ENCODE measurements around the gene SNX10. TPM values are rescaled to one million over a fixed set of nuclear protein-coding genes. Genes with fewer than 3 reads are reported as not detected.
A peak's percentile ranks its signal among the peaks of the same experiment; 100 is the strongest.

SNX10 gene
- total RNA-seq, 2 donors from 2014 or later: 9.8 to 12.4 TPM

GRCh38 chr7:26393818-26394217, 102.2 kb downstream of the SNX10 start:
- no peak overlapping the region for H3K4me3 Mint-ChIP-seq
- H3K36me3 Mint-ChIP-seq (ENCODE audit: low read depth): peaks cover 3% of the 10 kb centered on the region
- H3K27me3 Mint-ChIP-seq: peaks cover 59% of the 10 kb centered on the region
- no peaks in the 10 kb centered on the region for H3K9me3 ChIP-seq (ENCODE audit: control insufficient read depth, low read length, poor library complexity, severe bottlenecking)
- peaks cover 5% of the 10 kb centered on the region for H3K4me1 Mint-ChIP-seq
- no peak overlapping the region for H3K27ac Mint-ChIP-seq
- DNase-seq (no peak), ATAC-seq (no peak)

- ATAC-seq (no peak), DNase-seq (no peak)
- Mint-ChIP-seq H3K27me3 (peaks cover 58% of the 10 kb centered on the region), H3K36me3 (ENCODE audit: low read depth) (peaks cover 3% of the 10 kb centered on the region), H3K4me1 (peaks cover 11% of the 10 kb centered on the region), H3K27ac (no peak overlapping the region), H3K4me3 (peak overlapping the region; percentile 84)
- no peaks in the 10 kb centered on the region for H3K9me3 ChIP-seq (ENCODE audit: control insufficient read depth, low read length, poor library complexity, severe bottlenecking)
These were observed 105.7 kb downstream of the SNX10 start for GRCh38 chr7:26397332-26397731.

- peak overlapping the region; percentile 84 for H3K4me3 Mint-ChIP-seq
- ATAC-seq (peak; percentile 20), DNase-seq (no peak)
- peaks cover 11% of the 10 kb centered on the region for H3K4me1 Mint-ChIP-seq
- H3K27ac Mint-ChIP-seq: no peak overlapping the region
- peaks cover 58% of the 10 kb centered on the region for H3K27me3 Mint-ChIP-seq
- no peaks in the 10 kb centered on the region for H3K9me3 ChIP-seq (ENCODE audit: control insufficient read depth, low read length, poor library complexity, severe bottlenecking)
- H3K36me3 Mint-ChIP-seq (ENCODE audit: low read depth): peaks cover 3% of the 10 kb centered on the region
These were observed 106.2 kb downstream of the SNX10 start for GRCh38 chr7:26397796-26398426.

- DNase-seq (no peak), ATAC-seq (peak; percentile 46)
- Mint-ChIP-seq H3K36me3 (ENCODE audit: low read depth) (peaks cover 3% of the 10 kb centered on the region), H3K4me3 (peak overlapping the region; percentile 93), H3K27me3 (peaks cover 55% of the 10 kb centered on the region), H3K4me1 (peaks cover 11% of the 10 kb centered on the region), H3K27ac (no peak overlapping the region)
- H3K9me3 ChIP-seq (ENCODE audit: control insufficient read depth, low read length, poor library complexity, severe bottlenecking): no peaks in the 10 kb centered on the region
These were observed 106.7 kb downstream of the SNX10 start for GRCh38 chr7:26398427-26398755.

- H3K36me3 Mint-ChIP-seq (ENCODE audit: low read depth): peaks cover 3% of the 10 kb centered on the region
- H3K4me1 Mint-ChIP-seq: peaks cover 11% of the 10 kb centered on the region
- no peak overlapping the region for H3K27ac Mint-ChIP-seq
- H3K4me3 Mint-ChIP-seq: peak overlapping the region; percentile 93
- peaks cover 54% of the 10 kb centered on the region for H3K27me3 Mint-ChIP-seq
- DNase-seq (peak in 1 of 3 donors; percentile 16), ATAC-seq (peak; percentile 81)
- no peaks in the 10 kb centered on the region for H3K9me3 ChIP-seq (ENCODE audit: control insufficient read depth, low read length, poor library complexity, severe bottlenecking)
These were observed 107.3 kb downstream of the SNX10 start for GRCh38 chr7:26398756-26399509.

GRCh38 chr7:26399736-26400135, 108.1 kb downstream of the SNX10 start:
- Mint-ChIP-seq H3K27me3 (peaks cover 59% of the 10 kb centered on the region), H3K36me3 (ENCODE audit: low read depth) (peaks cover 3% of the 10 kb centered on the region), H3K4me3 (peak overlapping the region; percentile 93), H3K4me1 (peaks cover 11% of the 10 kb centered on the region), H3K27ac (no peak overlapping the region)
- no peak for ATAC-seq
- H3K9me3 ChIP-seq (ENCODE audit: control insufficient read depth, low read length, poor library complexity, severe bottlenecking): no peaks in the 10 kb centered on the region
- DNase-seq: no peak

- Mint-ChIP-seq H3K27me3 (peaks cover 51% of the 10 kb centered on the region), H3K27ac (no peak overlapping the region), H3K4me1 (peaks cover 6% of the 10 kb centered on the region), H3K36me3 (ENCODE audit: low read depth) (no peaks in the 10 kb centered on the region), H3K4me3 (no peak overlapping the region)
- no peak for DNase-seq
- ATAC-seq: no peak
- no peaks in the 10 kb centered on the region for H3K9me3 ChIP-seq (ENCODE audit: control insufficient read depth, low read length, poor library complexity, severe bottlenecking)
These were observed 112.0 kb downstream of the SNX10 start for GRCh38 chr7:26403640-26404039.

GRCh38 chr7:26404189-26404996, 112.7 kb downstream of the SNX10 start:
- no peaks in the 10 kb centered on the region for H3K4me1 Mint-ChIP-seq
- no peaks in the 10 kb centered on the region for H3K36me3 Mint-ChIP-seq (ENCODE audit: low read depth)
- no peaks in the 10 kb centered on the region for H3K9me3 ChIP-seq (ENCODE audit: control insufficient read depth, low read length, poor library complexity, severe bottlenecking)
- H3K4me3 Mint-ChIP-seq: no peak overlapping the region
- no peak for DNase-seq
- ATAC-seq: no peak
- H3K27me3 Mint-ChIP-seq: peaks cover 49% of the 10 kb centered on the region
- H3K27ac Mint-ChIP-seq: no peak overlapping the region

GRCh38 chr7:26406433-26406832, 114.8 kb downstream of the SNX10 start:
- ATAC-seq: no peak
- no peaks in the 10 kb centered on the region for H3K9me3 ChIP-seq (ENCODE audit: control insufficient read depth, low read length, poor library complexity, severe bottlenecking)
- no peak for DNase-seq
- Mint-ChIP-seq H3K27ac (no peak overlapping the region), H3K4me1 (no peaks in the 10 kb centered on the region), H3K4me3 (no peak overlapping the region), H3K36me3 (ENCODE audit: low read depth) (no peaks in the 10 kb centered on the region), H3K27me3 (peaks cover 44% of the 10 kb centered on the region)

- ATAC-seq (no peak), DNase-seq (no peak)
- Mint-ChIP-seq H3K4me3 (no peak overlapping the region), H3K27ac (no peak overlapping the region), H3K36me3 (ENCODE audit: low read depth) (no peaks in the 10 kb centered on the region), H3K4me1 (no peaks in the 10 kb centered on the region), H3K27me3 (peaks cover 49% of the 10 kb centered on the region)
- no peaks in the 10 kb centered on the region for H3K9me3 ChIP-seq (ENCODE audit: control insufficient read depth, low read length, poor library complexity, severe bottlenecking)
These were observed 118.2 kb downstream of the SNX10 start for GRCh38 chr7:26409661-26410547.

- H3K4me1 Mint-ChIP-seq: no peaks in the 10 kb centered on the region
- ATAC-seq (no peak), DNase-seq (no peak)
- no peaks in the 10 kb centered on the region for H3K9me3 ChIP-seq (ENCODE audit: control insufficient read depth, low read length, poor library complexity, severe bottlenecking)
- H3K36me3 Mint-ChIP-seq (ENCODE audit: low read depth): no peaks in the 10 kb centered on the region
- no peak overlapping the region for H3K4me3 Mint-ChIP-seq
- H3K27ac Mint-ChIP-seq: no peak overlapping the region
- H3K27me3 Mint-ChIP-seq: peaks cover 38% of the 10 kb centered on the region
These were observed 121.5 kb downstream of the SNX10 start for GRCh38 chr7:26413007-26413691.

GRCh38 chr7:26416004-26416403, 124.3 kb downstream of the SNX10 start:
- H3K4me1 Mint-ChIP-seq: no peaks in the 10 kb centered on the region
- H3K27ac Mint-ChIP-seq: no peak overlapping the region

More at GRCh38 chr7:26416004-26416403, 124.3 kb downstream of the SNX10 start:
- H3K27me3 Mint-ChIP-seq: peaks cover 33% of the 10 kb centered on the region
- no peaks in the 10 kb centered on the region for H3K36me3 Mint-ChIP-seq (ENCODE audit: low read depth)
- ATAC-seq: no peak
- no peak for DNase-seq
- no peaks in the 10 kb centered on the region for H3K9me3 ChIP-seq (ENCODE audit: control insufficient read depth, low read length, poor library complexity, severe bottlenecking)
- no peak overlapping the region for H3K4me3 Mint-ChIP-seq
